ENCODE results near the gene OPA3. TPM values are rescaled to one million over a fixed set of nuclear protein-coding genes. Genes with fewer than 3 reads are reported as not detected.

The OPA3 gene
- total RNA-seq, 1 donor from 2014 or later = 13.0 TPM

DNA sequence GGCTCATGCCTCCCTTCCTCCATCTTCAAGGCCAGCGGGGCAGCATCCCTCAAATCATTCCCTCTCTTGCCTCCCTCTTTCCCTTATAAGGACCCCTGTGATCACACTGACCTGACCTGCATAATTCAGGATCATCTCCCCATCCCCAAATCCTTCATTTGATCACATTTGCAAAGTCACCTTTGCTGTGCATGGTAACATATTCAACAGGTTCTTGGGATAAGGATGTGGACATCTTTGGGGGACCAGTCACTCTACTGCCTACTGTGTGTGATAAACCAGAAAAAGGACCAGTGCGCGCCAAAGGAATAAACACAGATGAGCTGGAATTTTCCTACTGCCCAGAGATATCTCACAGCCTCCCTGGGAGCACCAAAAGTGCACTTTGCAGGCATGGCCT, 7.9 kb downstream of the OPA3 start:
- Histone ChIP-seq H3K9me3 (no peaks in the 10 kb centered on the region), H3K27ac (no peak overlapping the region), H3K4me1 (peaks cover 16% of the 10 kb centered on the region), H3K36me3 (peaks cover 5% of the 10 kb centered on the region), H3K4me3 (no peak overlapping the region), H3K27me3 (no peaks in the 10 kb centered on the region)
- ATAC-seq (no peak), DNase-seq (no peak)
- TF ChIP-seq, protein P1, sequence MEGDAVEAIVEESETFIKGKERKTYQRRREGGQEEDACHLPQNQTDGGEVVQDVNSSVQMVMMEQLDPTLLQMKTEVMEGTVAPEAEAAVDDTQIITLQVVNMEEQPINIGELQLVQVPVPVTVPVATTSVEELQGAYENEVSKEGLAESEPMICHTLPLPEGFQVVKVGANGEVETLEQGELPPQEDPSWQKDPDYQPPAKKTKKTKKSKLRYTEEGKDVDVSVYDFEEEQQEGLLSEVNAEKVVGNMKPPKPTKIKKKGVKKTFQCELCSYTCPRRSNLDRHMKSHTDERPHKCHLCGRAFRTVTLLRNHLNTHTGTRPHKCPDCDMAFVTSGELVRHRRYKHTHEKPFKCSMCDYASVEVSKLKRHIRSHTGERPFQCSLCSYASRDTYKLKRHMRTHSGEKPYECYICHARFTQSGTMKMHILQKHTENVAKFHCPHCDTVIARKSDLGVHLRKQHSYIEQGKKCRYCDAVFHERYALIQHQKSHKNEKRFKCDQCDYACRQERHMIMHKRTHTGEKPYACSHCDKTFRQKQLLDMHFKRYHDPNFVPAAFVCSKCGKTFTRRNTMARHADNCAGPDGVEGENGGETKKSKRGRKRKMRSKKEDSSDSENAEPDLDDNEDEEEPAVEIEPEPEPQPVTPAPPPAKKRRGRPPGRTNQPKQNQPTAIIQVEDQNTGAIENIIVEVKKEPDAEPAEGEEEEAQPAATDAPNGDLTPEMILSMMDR (IDR thresholded peaks at IDR 0.05) = no peak
- intact Hi-C loops (cut with DNase I) = no loop called here

DNA sequence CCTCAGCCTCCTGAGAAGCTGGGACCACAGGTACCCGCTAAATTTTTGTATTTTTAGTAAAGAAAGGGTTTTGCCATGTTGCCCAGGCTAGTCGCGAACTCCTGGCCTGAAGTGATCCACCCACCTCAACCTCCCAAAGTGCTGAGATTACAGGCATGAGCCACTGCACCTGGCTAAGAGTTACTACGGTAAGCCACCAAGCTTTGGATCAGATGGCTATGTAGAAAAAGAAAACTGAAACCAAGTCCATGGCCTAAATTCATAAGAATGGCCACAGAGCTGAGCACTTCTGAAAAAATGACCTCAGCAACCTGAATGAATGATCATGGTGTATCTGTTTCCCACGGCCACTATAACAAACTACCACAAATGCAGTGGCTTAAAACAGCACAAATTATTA, 9.4 kb downstream of the OPA3 start:
- peaks cover 5% of the 10 kb centered on the region for H3K36me3 ChIP-seq
- H3K4me1 ChIP-seq = peaks cover 16% of the 10 kb centered on the region
- no peak overlapping the region for H3K4me3 ChIP-seq
- no peak for DNase-seq
- intact Hi-C loops (cut with DNase I) = no loop called here
- H3K9me3 ChIP-seq = no peaks in the 10 kb centered on the region
- TF ChIP-seq, protein P1 (IDR thresholded peaks at IDR 0.05) = no peak
- no peak overlapping the region for H3K27ac ChIP-seq
- H3K27me3 ChIP-seq = no peaks in the 10 kb centered on the region
- ATAC-seq = no peak

DNA sequence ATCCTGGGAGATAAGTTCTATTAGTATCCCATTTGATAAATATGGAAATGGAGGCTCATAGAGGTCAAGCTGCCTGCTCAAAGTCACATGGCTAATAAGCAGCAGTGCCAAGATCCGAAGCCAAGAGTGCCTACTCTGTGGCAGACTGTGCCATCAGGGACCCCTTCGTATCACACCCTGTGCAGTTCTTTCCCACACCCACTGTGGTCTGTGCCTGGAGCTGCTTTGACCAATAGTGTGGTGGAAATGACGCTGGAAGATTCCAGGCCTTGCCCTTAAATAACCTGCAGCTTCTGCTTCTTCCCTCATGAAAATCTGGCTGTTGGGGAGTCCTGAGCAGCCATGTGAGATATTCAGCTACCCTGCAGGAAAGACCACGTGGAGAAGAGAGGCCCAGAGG, 10.1 kb downstream of the OPA3 start:
- TF ChIP-seq, protein P1 (IDR thresholded peaks at IDR 0.05) = no peak
- H3K27me3 ChIP-seq = no peaks in the 10 kb centered on the region
- no peak for ATAC-seq
- H3K9me3 ChIP-seq = no peaks in the 10 kb centered on the region
- no peak overlapping the region for H3K27ac ChIP-seq
- H3K36me3 ChIP-seq = peaks cover 5% of the 10 kb centered on the region
- DNase-seq = no peak
- no peak overlapping the region for H3K4me3 ChIP-seq
- peaks cover 16% of the 10 kb centered on the region for H3K4me1 ChIP-seq
- intact Hi-C loops (cut with DNase I) = no loop called here

DNA sequence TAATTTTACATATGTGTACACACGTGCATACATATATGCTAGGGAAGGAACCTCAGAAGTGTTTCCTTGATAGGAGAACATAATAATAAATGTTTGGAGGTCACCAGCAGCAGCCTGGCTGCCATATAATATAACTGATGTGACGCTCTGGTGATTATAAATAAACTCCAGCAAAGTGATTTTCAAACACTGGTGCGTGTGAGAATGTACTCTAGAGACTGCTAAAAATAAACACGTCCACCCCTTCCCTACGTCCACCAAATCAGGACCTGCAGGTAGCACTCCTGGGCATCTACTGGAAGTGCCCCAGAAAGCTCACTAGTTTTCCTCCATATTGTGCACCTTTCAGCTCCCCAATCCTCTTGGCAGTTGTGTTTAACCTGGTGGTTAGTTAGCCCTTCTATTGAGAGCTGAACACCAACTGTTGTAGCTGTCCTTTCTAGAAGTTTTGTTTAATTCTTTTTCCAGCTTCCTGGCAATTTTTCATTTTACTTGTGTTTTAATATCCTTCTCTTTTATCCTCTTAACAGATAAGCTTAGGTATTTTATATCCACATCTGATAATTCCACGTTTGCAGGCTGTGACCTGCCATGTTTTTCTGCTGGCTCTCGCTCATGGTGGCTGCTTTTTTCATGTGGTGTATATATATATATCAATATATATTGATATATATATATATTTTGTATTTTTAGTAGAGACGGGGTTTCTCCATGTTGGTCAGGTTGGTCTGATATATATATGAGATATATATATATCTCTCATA, 13.0 kb downstream of the OPA3 start:
- TF ChIP-seq, protein P1 (IDR thresholded peaks at IDR 0.05) = no peak
- intact Hi-C loops (cut with DNase I) = no loop called here
- no peak overlapping the region for H3K27ac ChIP-seq
- peaks cover under 1% of the 10 kb centered on the region for H3K4me1 ChIP-seq
- H3K27me3 ChIP-seq = no peaks in the 10 kb centered on the region
- DNase-seq (no peak), ATAC-seq (no peak)
- no peak overlapping the region for H3K4me3 ChIP-seq
- no peaks in the 10 kb centered on the region for H3K9me3 ChIP-seq
- peaks cover 5% of the 10 kb centered on the region for H3K36me3 ChIP-seq

DNA sequence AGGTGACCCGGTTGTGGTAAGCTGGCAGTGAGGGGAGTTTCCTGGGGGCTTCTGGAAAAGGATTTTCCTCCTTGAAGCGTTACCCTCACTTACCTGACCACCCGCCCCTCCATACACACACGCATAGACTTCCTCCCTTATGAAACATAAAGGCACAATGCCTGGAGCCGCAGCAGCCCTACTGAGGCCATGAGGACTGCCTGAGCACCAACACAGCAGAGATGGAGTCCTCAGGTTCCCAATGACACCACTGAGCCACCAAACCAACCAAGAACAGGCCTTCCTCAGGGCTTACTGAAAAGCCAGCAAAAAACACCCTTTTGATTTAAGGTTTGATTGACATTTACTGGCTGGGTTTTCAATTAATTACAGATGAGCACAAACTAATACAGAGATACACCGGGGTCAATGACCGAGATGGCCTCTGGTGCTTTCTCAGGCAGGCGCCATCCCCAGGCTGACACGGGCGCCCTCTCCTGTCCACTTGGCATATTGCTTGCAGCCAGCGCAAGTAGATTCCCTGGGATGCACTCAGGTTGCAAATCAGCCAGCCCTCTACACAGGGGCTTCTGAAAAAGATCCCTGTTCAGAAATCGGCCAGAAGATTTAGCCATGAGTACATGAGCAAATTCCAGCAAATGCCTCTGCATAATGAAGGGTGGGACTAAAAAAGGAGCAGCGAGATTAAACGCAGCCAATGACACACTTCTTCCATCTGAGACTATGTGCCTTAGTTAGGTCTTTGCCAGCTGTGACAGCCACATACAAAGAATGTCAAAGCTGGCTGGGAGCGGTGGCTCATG, 14.8 kb downstream of the OPA3 start:
- intact Hi-C loops (cut with DNase I) = no loop called here
- no peak for DNase-seq
- H3K27me3 ChIP-seq = no peaks in the 10 kb centered on the region
- H3K36me3 ChIP-seq = peaks cover 5% of the 10 kb centered on the region
- no peak overlapping the region for H3K4me3 ChIP-seq
- peak; percentile 91 for ATAC-seq
- TF ChIP-seq, protein P1 (IDR thresholded peaks at IDR 0.05) = peak; percentile 69
- H3K4me1 ChIP-seq = no peaks in the 10 kb centered on the region
- H3K9me3 ChIP-seq = no peaks in the 10 kb centered on the region
- no peak overlapping the region for H3K27ac ChIP-seq

All from upper lobe of right lung (tissue), 1 donor.